HepG2 (cell line): ENCODE data around the gene SKI. TPM values are rescaled to one million over a fixed set of nuclear protein-coding genes. Genes with fewer than 3 reads are reported as not detected.

Experiments used
- ARID2 ChIP-seq: sonication (generic); formaldehyde crosslinking; IDR thresholded peaks from 2 replicates; pipeline ENCODE4 v1.8.1; 2022; ENCODE audit warnings: mild to moderate bottlenecking, missing genetic modification reagents, borderline replicate concordance
- CENPX ChIP-seq: sonication (generic); formaldehyde crosslinking; IDR thresholded peaks from 2 replicates; pipeline ENCODE4 v1.9.0; 2021; ENCODE audit warnings: mild to moderate bottlenecking, missing genetic modification reagents, moderate library complexity
- DPF2 ChIP-seq: sonication (generic); formaldehyde crosslinking; IDR thresholded peaks from 2 replicates; pipeline ENCODE4 v1.4.0; 2020; ENCODE audit warnings: mild to moderate bottlenecking, low read depth, missing genetic modification reagents, borderline replicate concordance
- FOSL2 ChIP-seq: sonication (generic); formaldehyde crosslinking; IDR thresholded peaks from 2 replicates; pipeline ENCODE4 v1.4.0; 2020; ENCODE audit warnings: missing genetic modification reagents
- GPN1 ChIP-seq: sonication (generic); formaldehyde crosslinking; IDR thresholded peaks from 2 replicates; pipeline ENCODE4 v1.5.1; 2020; ENCODE audit warnings: missing genetic modification reagents, borderline replicate concordance
- HNRNPUL1 ChIP-seq: fragments of 200-400 bp; formaldehyde crosslinking; IDR thresholded peaks from 2 replicates; pipeline ENCODE4 v1.6.1; 2017; ENCODE audit warnings: low read depth, mild to moderate bottlenecking, low read length, moderate library complexity
- HOXA7 ChIP-seq: sonication (generic); formaldehyde crosslinking; IDR thresholded peaks from 2 replicates; pipeline ENCODE4 v1.8.1; 2022; ENCODE audit warnings: mild to moderate bottlenecking, missing genetic modification reagents, moderate library complexity
- KLF9 ChIP-seq: IDR thresholded peaks from 2 replicates; pipeline ENCODE4 v1.6.1; 2016; ENCODE audit warnings: low read depth
- KMT2A ChIP-seq: sonication (generic); formaldehyde crosslinking; IDR thresholded peaks from 2 replicates; pipeline ENCODE4 v1.4.0; 2020; ENCODE audit warnings: missing genetic modification reagents
- MYC ChIP-seq: sonication (generic); formaldehyde crosslinking; IDR thresholded peaks from 2 replicates; pipeline ENCODE4 v1.9.0; 2021; ENCODE audit warnings: missing genetic modification reagents, borderline replicate concordance
- PATZ1 ChIP-seq: sonication (generic); formaldehyde crosslinking; IDR thresholded peaks from 2 replicates; pipeline ENCODE4 v1.4.0; 2020; ENCODE audit warnings: missing genetic modification reagents
- SATB2 ChIP-seq: sonication (generic); formaldehyde crosslinking; IDR thresholded peaks from 2 replicates; pipeline ENCODE4 v1.5.0; 2020; ENCODE audit warnings: missing genetic modification reagents
- TBP ChIP-seq: sonication (generic); formaldehyde crosslinking; IDR thresholded peaks from 2 replicates; pipeline ENCODE4 v1.5.0; 2020; ENCODE audit warnings: missing genetic modification reagents
- TFE3 ChIP-seq: IDR thresholded peaks from 2 replicates; pipeline ENCODE4 v1.6.1; 2016
- ZKSCAN5 ChIP-seq: sonication (generic); formaldehyde crosslinking; IDR thresholded peaks from 2 replicates; pipeline ENCODE4 v1.5.1; 2020; ENCODE audit warnings: mild to moderate bottlenecking, missing genetic modification reagents
- ZMAT3 ChIP-seq: sonication (generic); formaldehyde crosslinking; conservative IDR thresholded peaks from 2 replicates; pipeline ENCODE4 v1.7.0; 2021; ENCODE audit warnings: missing genetic modification reagents
- ZNF282 ChIP-seq: fragments of 450-650 bp; IDR thresholded peaks from 2 replicates; pipeline ENCODE4 v1.6.1; 2018; ENCODE audit not compliant: partially characterized antibody
- ZNF350 ChIP-seq: sonication (generic); formaldehyde crosslinking; IDR thresholded peaks from 2 replicates; pipeline ENCODE4 v1.4.0; 2020; ENCODE audit warnings: mild to moderate bottlenecking, low read depth, missing genetic modification reagents, borderline replicate concordance
- ZNF570 ChIP-seq: sonication (generic); formaldehyde crosslinking; IDR thresholded peaks from 2 replicates; pipeline ENCODE4 v1.4.0; 2020; ENCODE audit warnings: mild to moderate bottlenecking, missing genetic modification reagents, borderline replicate concordance
- polyA plus RNA-seq, 8 experiments: library from polyadenylated mRNA; depleted of rRNA in 3 of 8; stranded (reverse) in 7 of 8; unstranded in 1 of 8; fragments of >200 nt; fragmentation: Illumina TruSeq in 4 of 8; extraction: Trizol in 4 of 8; gene quantifications; 2 replicates each; pipeline versions ENCODE4 v1.2.1 to v1.2.3, GENCODE V29; 2011 to 2016; ENCODE audit warnings: low read depth in 4 of 8, missing spikeins in 1 of 8, mixed read lengths in 1 of 8; ENCODE audit not compliant: insufficient read depth in 1 of 8
- total RNA-seq, 5 experiments: library from RNA; depleted of rRNA; stranded (reverse); fragments of >200 nt; fragmentation: Illumina TruSeq; extraction: Trizol; gene quantifications; 2 replicates each; pipeline ENCODE4 v1.2.3, GENCODE V29; 2016; ENCODE audit warnings: low read depth in 1 of 5
- TF ChIP-seq, protein P1 (sequence below): sonication (generic); formaldehyde crosslinking; conservative IDR thresholded peaks from 2 replicates; pipeline ENCODE4 v1.4.0; 2020; ENCODE audit warnings: missing genetic modification reagents
- TF ChIP-seq, protein P2 (sequence below): sonication (generic); formaldehyde crosslinking; IDR thresholded peaks from 2 replicates; pipeline ENCODE4 v1.4.0; 2020; ENCODE audit warnings: missing genetic modification reagents
- TF ChIP-seq, protein P3 (sequence below): sonication (generic); IDR thresholded peaks from 2 replicates; pipeline ENCODE4 v1.6.1; 2016; ENCODE audit warnings: low read depth, borderline replicate concordance

SKI gene
- total and polyA plus RNA-seq, 2 of the 13 experiments (the other 11 are each of a cell fraction or from before 2014, with no cell fraction given), result 4.7 to 6.9 TPM

DNA sequence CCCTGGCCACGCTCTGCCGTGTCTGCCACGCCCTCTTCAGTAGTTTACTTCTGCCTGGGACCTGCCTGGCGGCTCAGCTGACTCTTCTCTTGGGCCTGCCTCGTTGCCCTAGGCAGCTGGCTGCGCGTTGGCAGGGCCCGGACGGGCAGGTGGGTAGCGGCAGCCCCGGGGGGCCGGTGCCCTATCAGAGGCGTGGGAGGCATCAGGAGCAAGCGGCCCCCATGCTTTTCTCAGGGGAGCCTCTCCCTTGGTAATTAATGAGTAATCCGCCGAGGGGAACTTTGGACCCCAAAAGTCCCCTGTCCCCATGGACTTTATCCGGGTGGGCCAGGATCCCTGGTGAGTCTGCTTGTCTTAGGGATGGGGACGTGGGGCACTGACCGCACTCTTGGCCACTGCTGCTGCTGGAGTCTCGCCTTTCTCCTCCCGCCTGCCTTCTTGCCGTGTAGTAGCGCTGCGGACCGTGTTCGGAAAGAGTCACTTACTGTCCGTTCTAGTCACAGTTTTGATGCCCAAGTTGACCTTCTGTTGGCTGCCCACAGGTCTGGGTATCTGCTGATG is 22.7 kb downstream of the SKI start (continued):
- peak; percentile 55; the same call in 1 of the 2 replicates for TF ChIP-seq TFE3 (CRISPR knock-in tag)
- no peak; the same call in 1 of the 2 replicates for TF ChIP-seq ZMAT3 (CRISPR knock-in tag)
- TF ChIP-seq DPF2 (CRISPR knock-in tag), result peak; percentile 48; the same call in 1 of the 2 replicates
- TF ChIP-seq TBP (CRISPR knock-in tag), result no peak
- peak; percentile 64; the same call in 1 of the 2 replicates for TF ChIP-seq MYC
- TF ChIP-seq ZNF570 (CRISPR knock-in tag), result no peak
- TF ChIP-seq PATZ1 (CRISPR knock-in tag), result peak; percentile 94
- no peak for TF ChIP-seq HOXA7 (CRISPR knock-in tag)
- TF ChIP-seq, protein P1, sequence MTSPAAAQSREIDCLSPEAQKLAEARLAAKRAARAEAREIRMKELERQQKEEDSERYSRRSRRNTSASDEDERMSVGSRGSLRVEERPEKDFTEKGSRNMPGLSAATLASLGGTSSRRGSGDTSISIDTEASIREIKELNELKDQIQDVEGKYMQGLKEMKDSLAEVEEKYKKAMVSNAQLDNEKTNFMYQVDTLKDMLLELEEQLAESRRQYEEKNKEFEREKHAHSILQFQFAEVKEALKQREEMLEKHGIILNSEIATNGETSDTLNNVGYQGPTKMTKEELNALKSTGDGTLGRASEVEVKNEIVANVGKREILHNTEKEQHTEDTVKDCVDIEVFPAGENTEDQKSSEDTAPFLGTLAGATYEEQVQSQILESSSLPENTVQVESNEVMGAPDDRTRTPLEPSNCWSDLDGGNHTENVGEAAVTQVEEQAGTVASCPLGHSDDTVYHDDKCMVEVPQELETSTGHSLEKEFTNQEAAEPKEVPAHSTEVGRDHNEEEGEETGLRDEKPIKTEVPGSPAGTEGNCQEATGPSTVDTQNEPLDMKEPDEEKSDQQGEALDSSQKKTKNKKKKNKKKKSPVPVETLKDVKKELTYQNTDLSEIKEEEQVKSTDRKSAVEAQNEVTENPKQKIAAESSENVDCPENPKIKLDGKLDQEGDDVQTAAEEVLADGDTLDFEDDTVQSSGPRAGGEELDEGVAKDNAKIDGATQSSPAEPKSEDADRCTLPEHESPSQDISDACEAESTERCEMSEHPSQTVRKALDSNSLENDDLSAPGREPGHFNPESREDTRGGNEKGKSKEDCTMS (CRISPR knock-in tag), result no peak
- TF ChIP-seq ARID2, result no peak
- TF ChIP-seq ZNF350 (CRISPR knock-in tag), result no peak
- no peak for TF ChIP-seq KMT2A
- TF ChIP-seq, protein P2, sequence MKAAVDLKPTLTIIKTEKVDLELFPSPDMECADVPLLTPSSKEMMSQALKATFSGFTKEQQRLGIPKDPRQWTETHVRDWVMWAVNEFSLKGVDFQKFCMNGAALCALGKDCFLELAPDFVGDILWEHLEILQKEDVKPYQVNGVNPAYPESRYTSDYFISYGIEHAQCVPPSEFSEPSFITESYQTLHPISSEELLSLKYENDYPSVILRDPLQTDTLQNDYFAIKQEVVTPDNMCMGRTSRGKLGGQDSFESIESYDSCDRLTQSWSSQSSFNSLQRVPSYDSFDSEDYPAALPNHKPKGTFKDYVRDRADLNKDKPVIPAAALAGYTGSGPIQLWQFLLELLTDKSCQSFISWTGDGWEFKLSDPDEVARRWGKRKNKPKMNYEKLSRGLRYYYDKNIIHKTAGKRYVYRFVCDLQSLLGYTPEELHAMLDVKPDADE (CRISPR knock-in tag), result no peak
- TF ChIP-seq GPN1 (CRISPR knock-in tag), result no peak
- TF ChIP-seq HNRNPUL1, result no peak
- no peak for TF ChIP-seq SATB2 (CRISPR knock-in tag)
- no peak; the same call in 1 of the 2 replicates for TF ChIP-seq KLF9 (CRISPR knock-in tag)
- no peak for TF ChIP-seq ZKSCAN5 (CRISPR knock-in tag)
- no peak for TF ChIP-seq ZNF282
- TF ChIP-seq CENPX, result no peak
- TF ChIP-seq, protein P3, sequence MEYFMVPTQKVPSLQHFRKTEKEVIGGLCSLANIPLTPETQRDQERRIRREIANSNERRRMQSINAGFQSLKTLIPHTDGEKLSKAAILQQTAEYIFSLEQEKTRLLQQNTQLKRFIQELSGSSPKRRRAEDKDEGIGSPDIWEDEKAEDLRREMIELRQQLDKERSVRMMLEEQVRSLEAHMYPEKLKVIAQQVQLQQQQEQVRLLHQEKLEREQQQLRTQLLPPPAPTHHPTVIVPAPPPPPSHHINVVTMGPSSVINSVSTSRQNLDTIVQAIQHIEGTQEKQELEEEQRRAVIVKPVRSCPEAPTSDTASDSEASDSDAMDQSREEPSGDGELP, result peak; percentile 91
- peak; percentile 70 for TF ChIP-seq FOSL2 (CRISPR knock-in tag)
